ENCODE measurements around the gene CANT1. TPM values are rescaled to one million over a fixed set of nuclear protein-coding genes. Genes with fewer than 3 reads are reported as not detected.

Gene CANT1
- total and polyA plus RNA-seq, 2 of the 13 experiments (the other 11 are each of a cell fraction or from before 2014, with no cell fraction given), result 34.1 to 42.1 TPM

GRCh38 chr17:78979780-78980623, 29.6 kb downstream of the CANT1 start, which contains the start of gene LGALS3BP (continued):
- peak; percentile 42; the same call in 1 of the 2 replicates for TF ChIP-seq ISX (CRISPR knock-in tag; conservative IDR thresholded peaks at IDR 0.05)
- TF ChIP-seq, protein P1, sequence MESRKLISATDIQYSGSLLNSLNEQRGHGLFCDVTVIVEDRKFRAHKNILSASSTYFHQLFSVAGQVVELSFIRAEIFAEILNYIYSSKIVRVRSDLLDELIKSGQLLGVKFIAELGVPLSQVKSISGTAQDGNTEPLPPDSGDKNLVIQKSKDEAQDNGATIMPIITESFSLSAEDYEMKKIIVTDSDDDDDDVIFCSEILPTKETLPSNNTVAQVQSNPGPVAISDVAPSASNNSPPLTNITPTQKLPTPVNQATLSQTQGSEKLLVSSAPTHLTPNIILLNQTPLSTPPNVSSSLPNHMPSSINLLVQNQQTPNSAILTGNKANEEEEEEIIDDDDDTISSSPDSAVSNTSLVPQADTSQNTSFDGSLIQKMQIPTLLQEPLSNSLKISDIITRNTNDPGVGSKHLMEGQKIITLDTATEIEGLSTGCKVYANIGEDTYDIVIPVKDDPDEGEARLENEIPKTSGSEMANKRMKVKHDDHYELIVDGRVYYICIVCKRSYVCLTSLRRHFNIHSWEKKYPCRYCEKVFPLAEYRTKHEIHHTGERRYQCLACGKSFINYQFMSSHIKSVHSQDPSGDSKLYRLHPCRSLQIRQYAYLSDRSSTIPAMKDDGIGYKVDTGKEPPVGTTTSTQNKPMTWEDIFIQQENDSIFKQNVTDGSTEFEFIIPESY (CRISPR knock-in tag; IDR thresholded peaks at IDR 0.05), result no peak; the same call in 1 of the 2 replicates
- 0 out of 2 replicates have a peak, but pooled peaks have one; percentile 19 for TF ChIP-seq NPAS2 (CRISPR knock-in tag; IDR thresholded peaks at IDR 0.05; ENCODE audit: borderline replicate concordance)
- TF ChIP-seq, protein P2, sequence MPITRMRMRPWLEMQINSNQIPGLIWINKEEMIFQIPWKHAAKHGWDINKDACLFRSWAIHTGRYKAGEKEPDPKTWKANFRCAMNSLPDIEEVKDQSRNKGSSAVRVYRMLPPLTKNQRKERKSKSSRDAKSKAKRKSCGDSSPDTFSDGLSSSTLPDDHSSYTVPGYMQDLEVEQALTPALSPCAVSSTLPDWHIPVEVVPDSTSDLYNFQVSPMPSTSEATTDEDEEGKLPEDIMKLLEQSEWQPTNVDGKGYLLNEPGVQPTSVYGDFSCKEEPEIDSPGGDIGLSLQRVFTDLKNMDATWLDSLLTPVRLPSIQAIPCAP (CRISPR knock-in tag; IDR thresholded peaks at IDR 0.05; ENCODE audit: low read depth), result peak; percentile 99
- peak; percentile 19 for TF ChIP-seq U2AF1 (optimal IDR thresholded peaks at IDR 0.05; ENCODE audit: low read depth, low read length)
- TF ChIP-seq, protein P3, sequence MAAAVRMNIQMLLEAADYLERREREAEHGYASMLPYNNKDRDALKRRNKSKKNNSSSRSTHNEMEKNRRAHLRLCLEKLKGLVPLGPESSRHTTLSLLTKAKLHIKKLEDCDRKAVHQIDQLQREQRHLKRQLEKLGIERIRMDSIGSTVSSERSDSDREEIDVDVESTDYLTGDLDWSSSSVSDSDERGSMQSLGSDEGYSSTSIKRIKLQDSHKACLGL (CRISPR knock-in tag; IDR thresholded peaks at IDR 0.05), result 0 out of 2 replicates have a peak, but pooled peaks have one; percentile 18
- TF ChIP-seq, protein P4, sequence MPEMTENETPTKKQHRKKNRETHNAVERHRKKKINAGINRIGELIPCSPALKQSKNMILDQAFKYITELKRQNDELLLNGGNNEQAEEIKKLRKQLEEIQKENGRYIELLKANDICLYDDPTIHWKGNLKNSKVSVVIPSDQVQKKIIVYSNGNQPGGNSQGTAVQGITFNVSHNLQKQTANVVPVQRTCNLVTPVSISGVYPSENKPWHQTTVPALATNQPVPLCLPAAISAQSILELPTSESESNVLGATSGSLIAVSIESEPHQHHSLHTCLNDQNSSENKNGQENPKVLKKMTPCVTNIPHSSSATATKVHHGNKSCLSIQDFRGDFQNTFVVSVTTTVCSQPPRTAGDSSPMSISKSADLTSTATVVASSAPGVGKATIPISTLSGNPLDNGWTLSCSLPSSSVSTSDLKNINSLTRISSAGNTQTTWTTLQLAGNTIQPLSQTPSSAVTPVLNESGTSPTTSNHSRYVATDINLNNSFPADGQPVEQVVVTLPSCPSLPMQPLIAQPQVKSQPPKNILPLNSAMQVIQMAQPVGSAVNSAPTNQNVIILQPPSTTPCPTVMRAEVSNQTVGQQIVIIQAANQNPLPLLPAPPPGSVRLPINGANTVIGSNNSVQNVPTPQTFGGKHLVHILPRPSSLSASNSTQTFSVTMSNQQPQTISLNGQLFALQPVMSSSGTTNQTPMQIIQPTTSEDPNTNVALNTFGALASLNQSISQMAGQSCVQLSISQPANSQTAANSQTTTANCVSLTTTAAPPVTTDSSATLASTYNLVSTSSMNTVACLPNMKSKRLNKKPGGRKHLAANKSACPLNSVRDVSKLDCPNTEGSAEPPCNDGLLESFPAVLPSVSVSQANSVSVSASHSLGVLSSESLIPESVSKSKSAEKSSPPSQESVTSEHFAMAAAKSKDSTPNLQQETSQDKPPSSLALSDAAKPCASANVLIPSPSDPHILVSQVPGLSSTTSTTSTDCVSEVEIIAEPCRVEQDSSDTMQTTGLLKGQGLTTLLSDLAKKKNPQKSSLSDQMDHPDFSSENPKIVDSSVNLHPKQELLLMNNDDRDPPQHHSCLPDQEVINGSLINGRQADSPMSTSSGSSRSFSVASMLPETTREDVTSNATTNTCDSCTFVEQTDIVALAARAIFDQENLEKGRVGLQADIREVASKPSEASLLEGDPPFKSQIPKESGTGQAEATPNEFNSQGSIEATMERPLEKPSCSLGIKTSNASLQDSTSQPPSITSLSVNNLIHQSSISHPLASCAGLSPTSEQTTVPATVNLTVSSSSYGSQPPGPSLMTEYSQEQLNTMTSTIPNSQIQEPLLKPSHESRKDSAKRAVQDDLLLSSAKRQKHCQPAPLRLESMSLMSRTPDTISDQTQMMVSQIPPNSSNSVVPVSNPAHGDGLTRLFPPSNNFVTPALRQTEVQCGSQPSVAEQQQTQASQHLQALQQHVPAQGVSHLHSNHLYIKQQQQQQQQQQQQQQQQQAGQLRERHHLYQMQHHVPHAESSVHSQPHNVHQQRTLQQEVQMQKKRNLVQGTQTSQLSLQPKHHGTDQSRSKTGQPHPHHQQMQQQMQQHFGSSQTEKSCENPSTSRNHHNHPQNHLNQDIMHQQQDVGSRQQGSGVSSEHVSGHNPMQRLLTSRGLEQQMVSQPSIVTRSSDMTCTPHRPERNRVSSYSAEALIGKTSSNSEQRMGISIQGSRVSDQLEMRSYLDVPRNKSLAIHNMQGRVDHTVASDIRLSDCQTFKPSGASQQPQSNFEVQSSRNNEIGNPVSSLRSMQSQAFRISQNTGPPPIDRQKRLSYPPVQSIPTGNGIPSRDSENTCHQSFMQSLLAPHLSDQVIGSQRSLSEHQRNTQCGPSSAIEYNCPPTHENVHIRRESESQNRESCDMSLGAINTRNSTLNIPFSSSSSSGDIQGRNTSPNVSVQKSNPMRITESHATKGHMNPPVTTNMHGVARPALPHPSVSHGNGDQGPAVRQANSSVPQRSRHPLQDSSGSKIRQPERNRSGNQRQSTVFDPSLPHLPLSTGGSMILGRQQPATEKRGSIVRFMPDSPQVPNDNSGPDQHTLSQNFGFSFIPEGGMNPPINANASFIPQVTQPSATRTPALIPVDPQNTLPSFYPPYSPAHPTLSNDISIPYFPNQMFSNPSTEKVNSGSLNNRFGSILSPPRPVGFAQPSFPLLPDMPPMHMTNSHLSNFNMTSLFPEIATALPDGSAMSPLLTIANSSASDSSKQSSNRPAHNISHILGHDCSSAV (CRISPR knock-in tag; IDR thresholded peaks at IDR 0.05; ENCODE audit: borderline replicate concordance), result no peak; the same call in 1 of the 2 replicates
- peak; percentile 92 for TF ChIP-seq FOXC1 (CRISPR knock-in tag; IDR thresholded peaks at IDR 0.05; ENCODE audit: borderline replicate concordance)
- TF ChIP-seq PRMT3 (CRISPR knock-in tag; IDR thresholded peaks at IDR 0.05; ENCODE audit: borderline replicate concordance, low read depth), result no peak
- no peak for TF ChIP-seq ZNF234 (CRISPR knock-in tag; conservative IDR thresholded peaks at IDR 0.05)
- no peak; the same call in 1 of the 2 replicates for TF ChIP-seq CREM (IDR thresholded peaks at IDR 0.05)
- no peak for TF ChIP-seq CREM (CRISPR knock-in tag; IDR thresholded peaks at IDR 0.05)
- no peak for TF ChIP-seq POLR2AphosphoS2 (IDR thresholded peaks at IDR 0.05; ENCODE audit: low read depth, low read length)
- TF ChIP-seq ZNF430 (CRISPR knock-in tag; IDR thresholded peaks at IDR 0.05), result peak; percentile 89
- TF ChIP-seq DNMT1 (CRISPR knock-in tag; IDR thresholded peaks at IDR 0.05), result no peak
- TF ChIP-seq GZF1 (CRISPR knock-in tag; IDR thresholded peaks at IDR 0.05), result no peak
- peak; percentile 30; the same call in 1 of the 2 replicates for TF ChIP-seq ZZZ3 (CRISPR knock-in tag; IDR thresholded peaks at IDR 0.05; ENCODE audit: borderline replicate concordance)
